CD4-positive, CD25-positive, alpha-beta regulatory T cell (primary cell): Measurements from ENCODE around the gene TRAF3. TPM values are rescaled to one million over a fixed set of nuclear protein-coding genes. Genes with fewer than 3 reads are reported as not detected.

Source experiments
- ATAC-seq, 2 donors: fragments of 150-1000 bp; cut with Tn5 transposase; one replicate each; pipeline ENCODE4 v1.10.0; 2021; ENCODE audit warnings: low read depth in 2 of 2, moderate number of reproducible peaks in 2 of 2, moderate library complexity in 1 of 2
- DNase-seq, 3 donors: peaks; one replicate each; pipeline versions ENCODE4 v3.0.0 to v3.0.0-alpha.2; 2012 to 2022; ENCODE audit warnings: mixed read lengths in 1 of 3
- H3K27ac ChIP-seq: one replicate; pipeline ENCODE4 v1.7.0; 2013; ENCODE audit warnings: mild to moderate bottlenecking, low read length; ENCODE audit not compliant: insufficient read depth, poor library complexity, severe bottlenecking
- H3K27me3 ChIP-seq: one replicate; pipeline ENCODE4 v1.7.0; 2013; ENCODE audit warnings: low read length; ENCODE audit not compliant: control insufficient read depth, insufficient read depth
- H3K36me3 ChIP-seq: one replicate; pipeline ENCODE4 v1.7.0; 2013; ENCODE audit warnings: mild to moderate bottlenecking, low read length, moderate library complexity; ENCODE audit not compliant: control insufficient read depth, insufficient read depth
- H3K4me1 ChIP-seq: 2 replicates; pipeline ENCODE4 v1.7.0; 2013; ENCODE audit warnings: mild to moderate bottlenecking, low read length; ENCODE audit not compliant: insufficient read depth, control insufficient read depth, poor library complexity, severe bottlenecking
- H3K4me3 ChIP-seq: one replicate; pipeline ENCODE4 v1.7.0; 2013; ENCODE audit warnings: low read depth, mild to moderate bottlenecking, low read length, moderate library complexity
- H3K9me3 ChIP-seq, 2 experiments: 1 replicate in 1 of 2; 2 replicates in 1 of 2; pipeline ENCODE4 v1.7.0; 2013; ENCODE audit warnings: low read length in 2 of 2, mild to moderate bottlenecking in 1 of 2, moderate library complexity in 1 of 2; ENCODE audit not compliant: control insufficient read depth in 2 of 2
- H3K27ac Mint-ChIP-seq, 3 donors: one replicate each; pipeline ENCODE4 v1.8.0; 2020 to 2022; ENCODE audit warnings: mild to moderate bottlenecking in 3 of 3, mixed read lengths in 3 of 3, moderate library complexity in 2 of 3
- H3K27me3 Mint-ChIP-seq: one replicate; pipeline ENCODE4 v1.8.0; 2022; ENCODE audit warnings: mild to moderate bottlenecking, mixed read lengths
- H3K36me3 Mint-ChIP-seq: one replicate; pipeline ENCODE4 v1.8.0; 2020; ENCODE audit warnings: mixed read lengths
- H3K4me1 Mint-ChIP-seq, 4 donors: one replicate each; pipeline ENCODE4 v1.8.0; 2020 to 2022; ENCODE audit warnings: mixed read lengths in 4 of 4, mild to moderate bottlenecking in 1 of 4
- H3K4me3 Mint-ChIP-seq, 4 donors: one replicate each; pipeline ENCODE4 v1.8.0; 2020 to 2022; ENCODE audit warnings: mild to moderate bottlenecking in 4 of 4, mixed read lengths in 4 of 4, moderate library complexity in 3 of 4
- H3K9me3 Mint-ChIP-seq, 7 donors: one replicate each; pipeline ENCODE4 v1.8.0; 2020 to 2022; ENCODE audit warnings: mixed read lengths in 7 of 7, mild to moderate bottlenecking in 3 of 7, moderate library complexity in 2 of 7
- polyA plus RNA-seq, 4 donors: library from polyadenylated mRNA; unstranded; fragments of 300-500 nt; fragmentation: Illumina TruSeq; gene quantifications; one replicate each; pipeline ENCODE4 v1.2.3, GENCODE V29; 2021
- total RNA-seq: library from RNA; stranded (reverse); gene quantifications from one replicate; pipeline ENCODE4 v1.2.3, GENCODE V29; 2022

Gene TRAF3
- total and polyA plus RNA-seq, 5 donors from 2014 or later = 17.7 to 71.2 (median 22.5) TPM

- Mint-ChIP-seq H3K4me3 (peak overlapping the region; percentile 57 to 71 (median 67)), H3K4me1 (peaks cover 46 to 85% (median 65%) of the 10 kb centered on the region in 4 donors), H3K27ac (peak overlapping the region; percentile 71 to 88 (median 77)), H3K36me3 (peaks cover 15% of the 10 kb centered on the region), H3K27me3 (no peaks in the 10 kb centered on the region), H3K9me3 (no peaks in the 10 kb centered on the region)
- DNase-seq (no peak), ATAC-seq (no peak)
- H3K9me3 ChIP-seq = no peaks in the 10 kb centered on the region
- no peaks in the 10 kb centered on the region for H3K36me3 ChIP-seq
- H3K4me1 ChIP-seq = peaks cover 71% of the 10 kb centered on the region
- H3K27ac ChIP-seq = peak overlapping the region; percentile 73
- no peaks in the 10 kb centered on the region for H3K27me3 ChIP-seq
- H3K4me3 ChIP-seq = peak overlapping the region; percentile 68
Measured at GRCh38 chr14:102785595-102785963, 8.3 kb downstream of the TRAF3 start.

- peak overlapping the region; percentile 73 for H3K27ac ChIP-seq
- peak overlapping the region; percentile 40 for H3K4me3 ChIP-seq
- H3K36me3 ChIP-seq = no peaks in the 10 kb centered on the region
- peaks cover 54 to 88% (median 67%) of the 10 kb centered on the region in 4 donors for H3K4me1 Mint-ChIP-seq
- peak overlapping the region; percentile 81 to 91 (median 88) for H3K27ac Mint-ChIP-seq
- H3K4me1 ChIP-seq = peaks cover 62% of the 10 kb centered on the region
- H3K27me3 Mint-ChIP-seq = no peaks in the 10 kb centered on the region
- ATAC-seq = peak; percentile 59 to 60
- H3K27me3 ChIP-seq = no peaks in the 10 kb centered on the region
- H3K9me3 Mint-ChIP-seq = no peaks in the 10 kb centered on the region
- H3K36me3 Mint-ChIP-seq = peaks cover 20% of the 10 kb centered on the region
- no peaks in the 10 kb centered on the region for H3K9me3 ChIP-seq
- peak in 1 of 3 donors; percentile 52 for DNase-seq
- peak overlapping the region; percentile 28 to 61 (median 49) for H3K4me3 Mint-ChIP-seq
Measured at GRCh38 chr14:102786768-102787167, 9.5 kb downstream of the TRAF3 start.

GRCh38 chr14:102789349-102789748 is 12.1 kb downstream of the TRAF3 start:
- peak overlapping the region; percentile 38 for H3K4me3 ChIP-seq
- peaks cover 47% of the 10 kb centered on the region for H3K4me1 ChIP-seq
- H3K36me3 ChIP-seq = peaks cover 6% of the 10 kb centered on the region
- peaks cover 0 to 7% of the 10 kb centered on the region in 2 experiments for H3K9me3 ChIP-seq
- H3K27me3 ChIP-seq = no peaks in the 10 kb centered on the region
- Mint-ChIP-seq H3K36me3 (peaks cover 24% of the 10 kb centered on the region), H3K27me3 (no peaks in the 10 kb centered on the region), H3K9me3 (no peaks in the 10 kb centered on the region), H3K27ac (peak overlapping the region in 2 of 3 donors; percentile 70 to 78), H3K4me3 (peak overlapping the region; percentile 6 to 73 (median 38)), H3K4me1 (peaks cover 41 to 86% (median 58%) of the 10 kb centered on the region in 4 donors)
- ATAC-seq = peak; percentile 28 to 38
- DNase-seq = peak in 1 of 3 donors; percentile 46
- H3K27ac ChIP-seq = peak overlapping the region; percentile 60

GRCh38 chr14:102793531-102794328 is 16.5 kb downstream of the TRAF3 start:
- ATAC-seq (no peak), DNase-seq (no peak)
- no peaks in the 10 kb centered on the region for H3K27me3 ChIP-seq
- peak overlapping the region; percentile 66 for H3K27ac ChIP-seq
- Mint-ChIP-seq H3K27ac (peak overlapping the region; percentile 26 to 94 (median 76)), H3K4me1 (peaks cover 38 to 84% (median 57%) of the 10 kb centered on the region in 4 donors), H3K36me3 (peaks cover 24% of the 10 kb centered on the region), H3K27me3 (no peaks in the 10 kb centered on the region), H3K9me3 (no peaks in the 10 kb centered on the region), H3K4me3 (peak overlapping the region; percentile 3 to 65 (median 30))
- H3K4me1 ChIP-seq = peaks cover 37% of the 10 kb centered on the region
- peaks cover 0 to 7% of the 10 kb centered on the region in 2 experiments for H3K9me3 ChIP-seq
- H3K36me3 ChIP-seq = peaks cover 6% of the 10 kb centered on the region
- peak overlapping the region; percentile 18 for H3K4me3 ChIP-seq

GRCh38 chr14:102795060-102795925 is 18.0 kb downstream of the TRAF3 start:
- peak; percentile 87 to 94 for ATAC-seq
- H3K27ac ChIP-seq = peak overlapping the region; percentile 66
- Mint-ChIP-seq H3K27ac (peak overlapping the region; percentile 94 to 96 (median 95)), H3K36me3 (peaks cover 22% of the 10 kb centered on the region), H3K4me1 (peaks cover 25 to 83% (median 57%) of the 10 kb centered on the region in 4 donors), H3K4me3 (peak overlapping the region; percentile 62 to 74 (median 70)), H3K27me3 (no peaks in the 10 kb centered on the region), H3K9me3 (no peaks in the 10 kb centered on the region)
- peak overlapping the region; percentile 70 for H3K4me3 ChIP-seq
- DNase-seq = peak in 2 of 3 donors; percentile 62 to 85
- peaks cover 50% of the 10 kb centered on the region for H3K4me1 ChIP-seq
- H3K36me3 ChIP-seq = peaks cover 6% of the 10 kb centered on the region
- no peaks in the 10 kb centered on the region for H3K27me3 ChIP-seq
- peaks cover 0 to 7% of the 10 kb centered on the region in 2 experiments for H3K9me3 ChIP-seq

- Histone ChIP-seq H3K9me3 (peaks cover 0 to 7% of the 10 kb centered on the region in 2 experiments), H3K4me3 (no peak overlapping the region), H3K36me3 (peaks cover 6% of the 10 kb centered on the region), H3K27ac (peak overlapping the region; percentile 29), H3K4me1 (peaks cover 54% of the 10 kb centered on the region), H3K27me3 (no peaks in the 10 kb centered on the region)
- DNase-seq (no peak), ATAC-seq (no peak)
- Mint-ChIP-seq H3K27ac (peak overlapping the region; percentile 3 to 94 (median 76)), H3K36me3 (peaks cover 11% of the 10 kb centered on the region), H3K27me3 (no peaks in the 10 kb centered on the region), H3K4me1 (peaks cover 14 to 76% (median 46%) of the 10 kb centered on the region in 4 donors), H3K4me3 (peak overlapping the region in 2 of 4 donors; percentile 10 to 48), H3K9me3 (no peaks in the 10 kb centered on the region)
Measured at GRCh38 chr14:102796661-102797190, 19.5 kb downstream of the TRAF3 start.

- Mint-ChIP-seq H3K27me3 (no peaks in the 10 kb centered on the region), H3K27ac (peak overlapping the region in 2 of 3 donors; percentile 72 to 75), H3K36me3 (peaks cover 13% of the 10 kb centered on the region), H3K4me1 (peaks cover 14 to 72% (median 51%) of the 10 kb centered on the region in 4 donors), H3K9me3 (no peaks in the 10 kb centered on the region), H3K4me3 (peak overlapping the region in 2 of 4 donors; percentile 3 to 17)
- Histone ChIP-seq H3K4me3 (no peak overlapping the region), H3K36me3 (peaks cover under 1% of the 10 kb centered on the region), H3K9me3 (no peaks in the 10 kb centered on the region), H3K27me3 (no peaks in the 10 kb centered on the region), H3K27ac (peak overlapping the region; percentile 9), H3K4me1 (peaks cover 56% of the 10 kb centered on the region)
- ATAC-seq = no peak
- DNase-seq = no peak
Measured at GRCh38 chr14:102798926-102799325, 21.7 kb downstream of the TRAF3 start.
